ENCODE measurements around the gene CASP8. TPM values are rescaled to one million over a fixed set of nuclear protein-coding genes. Genes with fewer than 3 reads are reported as not detected.

CASP8 gene
- total and polyA plus RNA-seq, 2 of the 8 experiments (the other 6 are each of a cell fraction or from before 2014, with no cell fraction given): 2.3 to 3.6 TPM

DNA sequence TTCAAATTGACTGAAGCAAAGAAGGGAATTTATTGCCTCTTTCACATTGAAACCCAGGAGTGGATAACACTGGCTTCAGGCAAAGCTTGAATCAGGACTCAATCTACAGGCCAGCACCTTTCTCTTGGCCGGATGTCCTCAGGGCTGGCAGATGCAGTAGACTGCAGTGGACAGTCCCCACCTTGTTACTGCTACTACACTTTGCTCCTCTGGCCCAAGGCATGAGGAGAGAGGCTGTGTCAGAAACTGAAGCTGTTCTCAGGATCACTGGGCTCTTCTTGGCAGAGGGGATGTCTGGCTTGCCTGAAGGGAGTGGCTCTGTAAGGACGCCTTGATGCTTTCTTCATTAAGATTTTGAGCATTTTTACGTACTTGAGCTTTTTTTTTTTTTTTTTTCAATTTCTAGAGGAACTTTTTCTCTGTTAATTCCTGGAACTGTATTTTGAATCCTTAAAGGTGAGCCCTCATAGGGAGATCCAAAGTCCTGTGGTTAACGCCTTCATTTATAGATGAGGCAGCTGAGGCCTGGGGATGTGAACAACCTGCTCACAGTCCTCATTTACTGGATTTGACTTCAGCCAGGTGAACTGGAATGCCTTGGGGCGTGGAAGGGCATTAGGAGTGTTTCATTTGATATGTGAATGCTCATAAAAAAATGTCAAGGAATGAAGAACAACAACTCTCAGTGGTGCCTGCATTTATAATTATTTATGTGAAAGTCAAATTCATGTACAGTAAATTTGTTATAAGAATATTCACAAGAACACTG is 40.8 kb upstream of the CASP8 start (continued):
- TF ChIP-seq, protein P1, sequence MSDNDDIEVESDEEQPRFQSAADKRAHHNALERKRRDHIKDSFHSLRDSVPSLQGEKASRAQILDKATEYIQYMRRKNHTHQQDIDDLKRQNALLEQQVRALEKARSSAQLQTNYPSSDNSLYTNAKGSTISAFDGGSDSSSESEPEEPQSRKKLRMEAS (IDR thresholded peaks at IDR 0.05): no peak
- TF ChIP-seq, protein P2, sequence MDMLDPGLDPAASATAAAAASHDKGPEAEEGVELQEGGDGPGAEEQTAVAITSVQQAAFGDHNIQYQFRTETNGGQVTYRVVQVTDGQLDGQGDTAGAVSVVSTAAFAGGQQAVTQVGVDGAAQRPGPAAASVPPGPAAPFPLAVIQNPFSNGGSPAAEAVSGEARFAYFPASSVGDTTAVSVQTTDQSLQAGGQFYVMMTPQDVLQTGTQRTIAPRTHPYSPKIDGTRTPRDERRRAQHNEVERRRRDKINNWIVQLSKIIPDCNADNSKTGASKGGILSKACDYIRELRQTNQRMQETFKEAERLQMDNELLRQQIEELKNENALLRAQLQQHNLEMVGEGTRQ (IDR thresholded peaks at IDR 0.05; ENCODE audit: low read length): no peak
- no peak for TF ChIP-seq GABPA (IDR thresholded peaks at IDR 0.05; ENCODE audit: borderline replicate concordance, insufficient read depth, low read length)
- TF ChIP-seq CREB1 (IDR thresholded peaks at IDR 0.05): no peak
- TF ChIP-seq SUZ12 (IDR thresholded peaks at IDR 0.05; ENCODE audit: low read length): no peak
